ENCODE data around the gene DMD. TPM values are rescaled to one million over a fixed set of nuclear protein-coding genes. Genes with fewer than 3 reads are reported as not detected.
"Not testable (repeated sequence)": the region's sequence is repeated elsewhere in the genome, so short reads cannot be mapped to it uniquely, and the experiment has no call there.

Gene DMD
- polyA plus RNA-seq, 3 donors, result 17.3 to 18.8 (median 18.0) TPM

- DNase-seq (ENCODE audit: extremely low read depth in 1 of 11, low read depth in 9 of 11, low spot score in 4 of 11), result no peak
These were observed 1791.0 kb downstream of the DMD start for GRCh38 chrX:31420302-31420701.

GRCh38 chrX:31397119-31397518 lies 1814.2 kb downstream of the DMD start:
- no peak for DNase-seq (ENCODE audit: extremely low read depth in 1 of 11, low read depth in 9 of 11, low spot score in 4 of 11)

- DNase-seq (ENCODE audit: extremely low read depth in 1 of 11, low read depth in 9 of 11, low spot score in 4 of 11), result no peak
These were observed 1818.8 kb downstream of the DMD start for GRCh38 chrX:31392513-31392912.

GRCh38 chrX:31388946-31389345 lies 1822.4 kb downstream of the DMD start:
- no peak for DNase-seq (ENCODE audit: extremely low read depth in 1 of 11, low read depth in 9 of 11, low spot score in 4 of 11)

- no peak for DNase-seq (ENCODE audit: extremely low read depth in 1 of 11, low read depth in 9 of 11, low spot score in 4 of 11)
These were observed 1826.9 kb downstream of the DMD start for GRCh38 chrX:31384471-31384870.

- DNase-seq (ENCODE audit: extremely low read depth in 1 of 11, low read depth in 9 of 11, low spot score in 4 of 11), result no peak
These were observed 1827.4 kb downstream of the DMD start for GRCh38 chrX:31383991-31384390.

GRCh38 chrX:31378973-31379372 lies 1832.4 kb downstream of the DMD start:
- not testable (repeated sequence) for DNase-seq (ENCODE audit: extremely low read depth in 1 of 11, low read depth in 9 of 11, low spot score in 4 of 11)

GRCh38 chrX:31377821-31378220 lies 1833.5 kb downstream of the DMD start:
- DNase-seq (ENCODE audit: extremely low read depth in 1 of 11, low read depth in 9 of 11, low spot score in 4 of 11), result not testable (repeated sequence)

GRCh38 chrX:31376408-31377022 lies 1834.8 kb downstream of the DMD start:
- no peak for DNase-seq (ENCODE audit: extremely low read depth in 1 of 11, low read depth in 9 of 11, low spot score in 4 of 11)

GRCh38 chrX:31374786-31375185 lies 1836.6 kb downstream of the DMD start:
- DNase-seq (ENCODE audit: extremely low read depth in 1 of 11, low read depth in 9 of 11, low spot score in 4 of 11), result no peak

GRCh38 chrX:31371956-31372355 lies 1839.4 kb downstream of the DMD start:
- DNase-seq (ENCODE audit: extremely low read depth in 1 of 11, low read depth in 9 of 11, low spot score in 4 of 11), result no peak

GRCh38 chrX:31367816-31368215 lies 1843.5 kb downstream of the DMD start:
- no peak for DNase-seq (ENCODE audit: extremely low read depth in 1 of 11, low read depth in 9 of 11, low spot score in 4 of 11)

- DNase-seq (ENCODE audit: extremely low read depth in 1 of 11, low read depth in 9 of 11, low spot score in 4 of 11), result no peak
These were observed 1845.3 kb downstream of the DMD start for GRCh38 chrX:31366041-31366440.

GRCh38 chrX:31356275-31357212 lies 1854.8 kb downstream of the DMD start:
- DNase-seq (ENCODE audit: extremely low read depth in 1 of 11, low read depth in 9 of 11, low spot score in 4 of 11), result no peak

GRCh38 chrX:31355206-31355955 lies 1856.0 kb downstream of the DMD start:
- no peak for DNase-seq (ENCODE audit: extremely low read depth in 1 of 11, low read depth in 9 of 11, low spot score in 4 of 11)

GRCh38 chrX:31353095-31353494 lies 1858.3 kb downstream of the DMD start:
- no peak for DNase-seq (ENCODE audit: extremely low read depth in 1 of 11, low read depth in 9 of 11, low spot score in 4 of 11)

GRCh38 chrX:31350808-31351074 lies 1860.6 kb downstream of the DMD start:
- DNase-seq (ENCODE audit: extremely low read depth in 1 of 11, low read depth in 9 of 11, low spot score in 4 of 11), result no peak

GRCh38 chrX:31349515-31349914 lies 1861.8 kb downstream of the DMD start:
- no peak for DNase-seq (ENCODE audit: extremely low read depth in 1 of 11, low read depth in 9 of 11, low spot score in 4 of 11)

GRCh38 chrX:31340587-31340986 lies 1870.8 kb downstream of the DMD start:
- no peak for DNase-seq (ENCODE audit: extremely low read depth in 1 of 11, low read depth in 9 of 11, low spot score in 4 of 11)

- no peak for DNase-seq (ENCODE audit: extremely low read depth in 1 of 11, low read depth in 9 of 11, low spot score in 4 of 11)
These were observed 1872.4 kb downstream of the DMD start for GRCh38 chrX:31338991-31339350.
